G401 (cell line): ENCODE data around the gene GMPPA. TPM values are rescaled to one million over a fixed set of nuclear protein-coding genes. Genes with fewer than 3 reads are reported as not detected.

ENCODE experiments used
- DNase-seq: peaks from one replicate; pipeline ENCODE4 v3.0.0-alpha.2; 2015; ENCODE audit warnings: low spot score
- in situ Hi-C: cut with HindIII; loops from 2 replicates; pipeline ENCODE4 v1.10.0; 2016; ENCODE audit warnings: low sequenced_read_pairs, mixed read lengths
- total RNA-seq: library from RNA; depleted of rRNA; stranded (reverse); fragments of >200 nt; shearing (Covaris generic); gene quantifications from 2 replicates; pipeline ENCODE4 v1.2.3, GENCODE V29; 2014; rRNA removed

Gene GMPPA
- total RNA-seq, 1 experiment from 2014 or later: 62.3 TPM

DNA sequence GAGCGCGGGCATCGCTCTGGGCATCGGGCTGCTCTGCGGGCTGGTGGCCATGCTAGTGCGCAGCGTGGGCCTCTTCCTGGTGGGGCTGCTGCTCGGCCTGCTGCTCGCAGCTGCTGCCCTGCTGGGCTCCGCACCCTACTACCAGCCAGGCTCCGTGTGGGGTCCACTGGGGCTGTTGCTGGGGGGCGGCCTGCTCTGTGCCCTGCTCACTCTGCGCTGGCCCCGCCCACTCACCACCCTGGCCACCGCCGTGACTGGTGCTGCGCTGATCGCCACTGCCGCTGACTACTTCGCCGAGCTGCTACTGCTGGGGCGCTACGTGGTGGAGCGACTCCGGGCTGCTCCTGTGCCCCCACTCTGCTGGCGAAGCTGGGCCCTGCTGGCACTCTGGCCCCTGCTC is 48.9 kb downstream of the GMPPA start:
- in situ Hi-C loops: no loop called here
- DNase-seq: no peak

DNA sequence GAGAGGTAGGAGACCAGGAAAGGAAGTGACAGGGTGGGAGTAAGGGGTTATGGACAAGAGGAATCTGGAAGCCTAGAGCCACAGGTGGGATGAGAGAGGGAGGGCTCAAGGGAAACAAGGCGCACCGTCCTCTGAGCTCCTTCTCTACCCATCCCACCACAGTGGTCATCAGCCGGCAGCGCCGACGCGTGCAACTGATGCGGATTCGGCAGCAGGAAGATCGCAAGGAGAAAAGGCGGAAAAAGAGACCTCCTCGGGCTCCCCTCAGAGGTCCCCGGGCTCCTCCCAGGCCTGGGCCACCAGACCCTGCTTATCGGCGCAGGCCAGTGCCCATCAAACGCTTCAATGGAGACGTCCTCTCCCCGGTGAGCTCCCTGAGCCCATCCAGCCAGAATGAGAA is 50.3 kb downstream of the GMPPA start:
- in situ Hi-C loops: no loop called here
- DNase-seq: no peak

DNA sequence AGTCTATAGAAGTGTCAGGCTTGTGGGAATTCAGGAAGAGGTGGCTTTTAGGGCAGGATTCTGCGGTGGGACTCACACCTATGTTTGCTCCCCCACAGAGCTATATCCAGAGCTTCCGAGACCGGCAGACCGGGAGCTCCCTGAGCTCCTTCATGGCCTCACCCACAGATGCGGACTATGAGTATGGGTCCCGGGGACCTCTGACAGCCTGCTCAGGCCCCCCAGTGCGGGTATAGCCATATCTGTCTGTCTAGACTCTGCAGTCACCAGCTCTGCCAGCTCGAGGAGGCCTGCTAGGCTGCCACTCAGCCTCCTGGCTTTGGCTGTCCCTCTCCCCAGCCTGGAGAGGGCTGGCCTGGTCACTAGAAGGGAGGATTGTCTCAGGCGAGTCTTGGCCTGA is 50.9 kb downstream of the GMPPA start:
- DNase-seq: no peak
- in situ Hi-C loops: no loop called here

DNA sequence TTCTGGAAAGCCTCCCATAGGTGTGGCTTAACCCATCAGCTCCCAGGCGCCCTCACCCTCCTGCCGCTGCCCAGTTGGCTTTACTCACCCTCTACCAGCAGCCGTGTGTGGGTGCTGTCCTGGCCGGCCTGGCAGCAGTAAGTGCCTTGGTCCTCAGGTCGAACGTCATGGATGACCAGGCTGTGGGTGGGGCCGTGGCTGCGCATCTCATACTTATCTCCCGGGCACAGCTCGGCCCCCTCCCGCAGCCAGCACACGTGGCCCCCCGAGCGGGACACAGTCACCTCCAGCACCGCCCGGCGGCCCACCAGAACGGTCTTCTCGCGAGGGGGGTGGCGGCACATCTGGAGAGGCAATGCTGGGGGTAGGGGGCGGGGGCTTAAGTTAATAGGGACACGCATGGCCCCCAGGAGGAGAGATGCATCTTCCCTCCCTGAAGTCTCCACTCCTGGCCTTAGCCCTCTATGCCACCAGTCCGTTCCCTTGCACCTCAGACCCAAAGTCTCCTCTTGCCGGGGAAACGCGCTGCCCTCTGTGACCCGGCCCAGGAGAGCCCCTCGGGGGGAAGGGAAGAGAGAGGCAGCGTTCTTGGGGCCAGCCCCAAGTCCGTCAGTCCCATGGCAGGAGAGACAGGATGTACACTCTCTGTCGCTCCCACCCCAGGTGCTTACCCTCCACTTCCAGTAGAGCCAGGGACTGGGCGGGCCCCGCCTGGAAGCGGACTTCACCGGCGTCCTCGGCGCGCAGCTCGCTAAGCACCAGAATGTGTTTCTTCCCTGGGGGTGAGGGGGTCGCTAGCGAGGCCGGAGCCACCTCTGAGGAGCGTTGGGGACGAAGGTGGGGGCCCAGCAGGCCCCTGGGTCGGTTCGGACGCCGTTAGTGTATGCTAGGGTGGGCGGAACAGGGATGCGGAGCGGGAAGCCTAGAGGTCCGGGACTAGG is 53.0 kb downstream of the GMPPA start:
- DNase-seq: peak; percentile 53
- in situ Hi-C loops: no loop called here

DNA sequence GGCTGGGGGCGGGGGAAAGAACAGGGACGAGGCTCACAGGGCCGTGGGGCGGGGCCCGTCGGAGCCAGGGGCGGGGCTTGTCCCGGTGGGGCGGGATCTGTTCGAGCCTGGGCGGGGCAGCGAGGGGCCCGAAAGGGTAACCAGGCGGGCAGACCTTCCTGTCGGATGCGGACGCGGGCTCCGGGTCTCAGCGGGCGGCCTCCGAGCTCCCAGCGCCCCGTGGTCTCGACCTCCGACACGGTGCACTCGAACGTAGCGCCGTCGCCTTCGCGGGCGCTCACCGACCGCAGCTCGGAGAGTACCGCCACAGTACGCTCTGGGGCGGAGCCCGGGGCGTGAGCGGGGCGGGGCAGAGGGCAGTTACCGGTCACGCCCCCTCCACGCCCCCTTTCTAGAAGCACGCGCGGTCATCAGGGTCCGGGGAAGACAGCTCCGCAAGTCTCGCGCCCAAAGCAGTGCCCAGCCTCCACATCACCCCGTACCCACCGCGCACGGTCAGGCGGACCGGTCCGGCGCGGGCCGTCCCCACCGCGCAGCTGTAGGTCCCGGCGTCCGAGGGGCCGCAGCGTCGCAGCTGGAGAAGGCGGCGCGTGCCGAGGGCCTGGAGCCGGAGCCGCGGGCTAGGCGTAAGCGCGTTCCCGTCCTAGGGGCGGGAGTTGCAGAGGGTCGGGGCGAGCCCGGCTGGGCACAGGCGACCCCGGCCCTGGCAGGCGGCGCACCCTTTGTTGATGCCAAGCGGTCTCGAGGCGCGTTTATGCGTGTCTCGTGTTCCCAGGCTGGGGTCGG is 53.9 kb downstream of the GMPPA start:
- in situ Hi-C loops: no loop called here
- peak; percentile 79 for DNase-seq

DNA sequence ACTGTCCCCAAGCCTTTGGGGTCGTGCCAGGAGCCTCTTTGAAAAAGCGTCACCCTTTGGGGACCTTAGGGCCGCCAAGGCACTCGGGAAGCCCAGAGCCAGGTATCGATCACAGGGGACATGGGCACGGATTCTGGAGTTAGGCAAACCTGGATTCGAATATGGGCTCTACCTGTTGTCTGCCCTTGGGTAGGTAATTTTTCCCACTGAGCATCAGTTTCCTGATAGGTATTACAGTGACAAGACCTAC is 54.4 kb downstream of the GMPPA start:
- DNase-seq: no peak

DNA sequence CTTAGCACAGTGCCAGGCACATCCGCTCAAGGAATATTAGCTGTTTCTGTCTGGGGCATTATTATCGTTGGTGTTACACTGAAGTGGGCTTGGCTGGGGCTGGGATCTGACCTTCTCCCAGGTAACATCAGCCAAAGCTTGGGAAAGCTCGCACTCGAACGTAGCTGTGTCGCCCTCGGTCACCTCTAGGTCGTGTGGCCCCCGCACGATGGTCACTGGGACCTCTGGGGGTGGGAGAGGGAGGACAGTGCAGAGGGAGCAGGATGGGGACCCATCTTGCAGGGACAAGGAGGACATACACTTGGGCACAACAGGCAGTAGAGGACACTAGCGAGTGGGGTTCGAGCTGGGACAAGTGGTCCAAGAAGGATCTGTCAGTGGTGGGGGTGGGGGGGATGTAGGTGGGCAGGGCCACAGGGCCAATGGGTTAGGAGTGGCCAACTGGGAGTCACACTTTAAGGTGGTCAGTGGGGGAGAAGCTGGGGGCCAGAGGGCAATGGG is 54.8 kb downstream of the GMPPA start:
- in situ Hi-C loops: no loop called here

More for the DNA sequence above, 54.4 kb downstream of the GMPPA start:
- in situ Hi-C loops: no loop called here

DNA sequence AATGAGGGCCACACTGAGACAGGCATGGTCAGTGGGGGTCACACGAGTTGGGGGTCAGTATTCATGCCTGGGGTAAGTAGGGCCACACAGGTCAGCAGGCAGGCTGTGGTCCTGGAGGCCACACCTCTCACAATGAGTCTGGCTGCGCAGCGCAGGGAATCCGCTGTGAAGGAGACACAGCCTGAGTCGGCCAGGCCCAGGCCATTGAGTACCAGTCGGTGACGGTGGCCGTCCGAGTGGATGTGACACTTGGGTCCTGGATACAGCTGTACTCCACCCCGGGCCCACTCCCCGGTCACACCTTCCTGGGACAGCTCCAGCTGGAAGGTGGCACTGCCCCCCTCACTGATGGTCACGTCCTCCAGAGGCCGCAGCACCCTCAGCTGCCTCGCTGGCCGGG is 55.7 kb downstream of the GMPPA start:
- in situ Hi-C loops: no loop called here

More for the DNA sequence above, 54.8 kb downstream of the GMPPA start:
- no peak for DNase-seq

DNA sequence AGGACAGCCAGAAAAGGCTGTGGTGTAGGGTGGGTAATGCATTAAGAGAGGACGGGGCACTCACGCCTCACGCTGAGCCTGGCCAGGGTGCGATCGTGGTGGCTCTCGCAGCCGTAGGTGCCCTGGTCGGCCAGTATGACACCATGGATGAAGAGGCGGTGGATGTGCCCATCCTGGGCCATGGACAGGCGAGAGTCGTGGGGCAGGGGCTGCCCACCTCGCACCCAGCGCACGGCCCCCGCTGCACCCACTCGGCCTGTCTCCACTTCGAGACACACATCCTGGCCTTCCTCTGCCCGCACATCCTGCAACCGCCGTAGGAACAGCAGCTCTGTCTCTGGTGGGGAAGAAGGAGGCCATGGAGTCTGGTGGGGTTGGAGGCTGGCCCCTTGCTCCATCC is 57.3 kb downstream of the GMPPA start:
- DNase-seq: no peak
- in situ Hi-C loops: no loop called here

More for the DNA sequence above, 55.7 kb downstream of the GMPPA start:
- no peak for DNase-seq

DNA sequence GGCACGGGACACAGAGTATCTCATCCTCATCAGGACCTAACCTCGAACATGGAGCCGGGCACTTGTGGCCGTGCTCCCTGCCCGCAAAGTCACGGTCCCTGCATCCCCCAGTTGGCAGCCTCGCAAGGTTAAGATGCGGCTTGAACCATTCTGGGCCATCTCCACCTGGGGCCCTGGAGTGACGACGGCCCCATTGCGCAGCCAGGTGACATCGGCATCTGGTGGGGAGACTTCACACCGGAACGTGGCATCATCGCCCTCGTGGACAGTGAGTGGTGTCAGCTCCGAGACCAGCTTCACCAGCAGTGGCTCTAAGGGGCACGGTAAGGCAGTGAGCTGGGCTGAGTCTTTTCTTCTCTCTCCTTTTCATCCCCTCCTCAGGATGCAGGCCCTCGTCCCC is 57.7 kb downstream of the GMPPA start:
- DNase-seq: no peak
- in situ Hi-C loops: no loop called here

Other genes starting within 250 kb of the GMPPA start
- gene TUBA4B, start 245.6 kb upstream of the GMPPA start, total RNA-seq: not detected in 2 replicates
- gene TUBA4A, start 245.0 kb upstream of the GMPPA start, total RNA-seq: 0.68 and 5.0 TPM in 2 replicates
- 119 and 123 TPM in 2 replicates for gene DNAJB2, start 219.5 kb upstream of the GMPPA start, total RNA-seq
- gene PTPRN, start 189.5 kb upstream of the GMPPA start, total RNA-seq: 0.18 and 0.71 TPM in 2 replicates
- not detected in 2 replicates for gene RESP18, start 166.1 kb upstream of the GMPPA start, total RNA-seq
- gene DNPEP, start 111.0 kb upstream of the GMPPA start, total RNA-seq: 65.8 and 67.4 TPM in 2 replicates
- gene DES, start 80.5 kb upstream of the GMPPA start, total RNA-seq: not detected in 2 replicates
- gene SPEG, start 64.0 kb upstream of the GMPPA start, total RNA-seq: 7.7 and 11.1 TPM in 2 replicates
- 0.25 TPM in 1 of 2 replicates, not detected in the other for gene ASIC4, start 15.6 kb downstream of the GMPPA start, total RNA-seq
- 87.3 and 89.2 TPM in 2 replicates for gene CHPF, start 44.9 kb downstream of the GMPPA start, total RNA-seq
- 9.0 and 11.1 TPM in 2 replicates for gene TMEM198, start 45.1 kb downstream of the GMPPA start, total RNA-seq
- 106 and 117 TPM in 2 replicates for gene OBSL1, start 72.6 kb downstream of the GMPPA start, total RNA-seq
- 1.3 TPM in 1 of 2 replicates, not detected in the other for gene INHA, start 73.4 kb downstream of the GMPPA start, total RNA-seq
- gene STK11IP, start 99.0 kb downstream of the GMPPA start, total RNA-seq: 22.8 and 35.2 TPM in 2 replicates
- 4.1 and 5.0 TPM in 2 replicates for gene SLC4A3, start 128.7 kb downstream of the GMPPA start, total RNA-seq